HTR-8/SVneo (cell line): ENCODE data around the gene CERS6.

ENCODE experiments used
- DNase-seq: peaks from one replicate; pipeline ENCODE4 v3.0.0; 2011; ENCODE audit warnings: low spot score, mixed read lengths; ENCODE audit not compliant: insufficient read length
- FAIRE-seq: peaks from 2 replicates; lab custom pipeline; 2011; peaks lifted over from hg19 to GRCh38; lab: Jason Lieb, UNC

CERS6 gene

GRCh38 chr2:168712053-168712452 lies 256.0 kb downstream of the CERS6 start:
- DNase-seq (no peak), FAIRE-seq (no peak)

GRCh38 chr2:168713325-168713724 lies 257.3 kb downstream of the CERS6 start:
- FAIRE-seq (no peak), DNase-seq (no peak)

GRCh38 chr2:168715849-168716248 lies 259.8 kb downstream of the CERS6 start:
- no peak for DNase-seq
- no peak for FAIRE-seq

- no peak for DNase-seq
- FAIRE-seq, result no peak
Observed at GRCh38 chr2:168716839-168717238, 260.8 kb downstream of the CERS6 start.

- FAIRE-seq (no peak), DNase-seq (no peak)
Observed at GRCh38 chr2:168717790-168718502, 261.9 kb downstream of the CERS6 start.

- no peak for DNase-seq
- no peak for FAIRE-seq
Observed at GRCh38 chr2:168718622-168719021, 262.6 kb downstream of the CERS6 start.

- DNase-seq (no peak), FAIRE-seq (no peak)
Observed at GRCh38 chr2:168719446-168719845, 263.4 kb downstream of the CERS6 start.

GRCh38 chr2:168722592-168722991 lies 266.5 kb downstream of the CERS6 start:
- DNase-seq (no peak), FAIRE-seq (no peak)

- FAIRE-seq, result no peak
- DNase-seq, result no peak
Observed at GRCh38 chr2:168723275-168723899, 267.3 kb downstream of the CERS6 start.

GRCh38 chr2:168726375-168726774 lies 270.3 kb downstream of the CERS6 start:
- DNase-seq, result no peak
- FAIRE-seq, result no peak

GRCh38 chr2:168727904-168728470 lies 271.9 kb downstream of the CERS6 start:
- DNase-seq, result no peak
- no peak for FAIRE-seq

- FAIRE-seq (no peak), DNase-seq (no peak)
Observed at GRCh38 chr2:168729455-168729854, 273.4 kb downstream of the CERS6 start.

GRCh38 chr2:168730344-168730743 lies 274.3 kb downstream of the CERS6 start:
- no peak for DNase-seq
- FAIRE-seq, result no peak

GRCh38 chr2:168731002-168731401 lies 274.9 kb downstream of the CERS6 start:
- FAIRE-seq, result no peak
- no peak for DNase-seq

- FAIRE-seq, result no peak
Observed at GRCh38 chr2:168731616-168732015, 275.5 kb downstream of the CERS6 start.

GRCh38 chr2:168732100-168732499 lies 276.0 kb downstream of the CERS6 start:
- DNase-seq (no peak), FAIRE-seq (no peak)

More at GRCh38 chr2:168731616-168732015, 275.5 kb downstream of the CERS6 start:
- DNase-seq, result no peak

- no peak for DNase-seq
- no peak for FAIRE-seq
Observed at GRCh38 chr2:168732506-168732905, 276.4 kb downstream of the CERS6 start.

GRCh38 chr2:168734199-168734760 lies 278.2 kb downstream of the CERS6 start:
- no peak for DNase-seq
- FAIRE-seq, result no peak

- peak; percentile 71 for FAIRE-seq
- no peak for DNase-seq
Observed at GRCh38 chr2:168736649-168737445, 280.8 kb downstream of the CERS6 start.

- no peak for FAIRE-seq
- no peak for DNase-seq
Observed at GRCh38 chr2:168738062-168738461, 282.0 kb downstream of the CERS6 start.
